GM21737 (cell line): ENCODE measurements around the gene TGFBR3L.
"Not testable (repeated sequence)": the region's sequence is repeated elsewhere in the genome, so short reads cannot be mapped to it uniquely, and the experiment has no call there.

Source experiments
- ATAC-seq: cut with Tn5 transposase; IDR thresholded peaks from one replicate; pipeline ENCODE4 v1.9.1; 2021; ENCODE audit warnings: mild to moderate bottlenecking, moderate library complexity; ENCODE audit not compliant: unreplicated experiment

The TGFBR3L gene

GRCh38 chr19:7879111-7879807 lies 35.4 kb upstream of the TGFBR3L start:
- ATAC-seq = no peak

GRCh38 chr19:7879836-7880235 lies 34.8 kb upstream of the TGFBR3L start:
- no peak for ATAC-seq

- no peak for ATAC-seq
Measured at GRCh38 chr19:7881910-7882309, 32.7 kb upstream of the TGFBR3L start.

- no peak for ATAC-seq
Measured at GRCh38 chr19:7883105-7883504, 31.5 kb upstream of the TGFBR3L start.

GRCh38 chr19:7883796-7884570 lies 30.6 kb upstream of the TGFBR3L start:
- no peak for ATAC-seq

GRCh38 chr19:7885818-7886217 lies 28.8 kb upstream of the TGFBR3L start:
- ATAC-seq = no peak

GRCh38 chr19:7887408-7888144 lies 27.1 kb upstream of the TGFBR3L start:
- ATAC-seq = no peak

- ATAC-seq = no peak
Measured at GRCh38 chr19:7888145-7888825, 26.3 kb upstream of the TGFBR3L start, which contains the start of gene LRRC8E. TSS of gene LRRC8E (plus strand) at chr19:7888510. CDS start at chr19:7895604, 7,094 bp downstream.

- ATAC-seq = no peak
Measured at GRCh38 chr19:7888826-7889217, 25.8 kb upstream of the TGFBR3L start.

- not testable (repeated sequence) for ATAC-seq
Measured at GRCh38 chr19:7893362-7894101, 21.1 kb upstream of the TGFBR3L start.

- ATAC-seq = no peak
Measured at GRCh38 chr19:7894612-7895309, 19.9 kb upstream of the TGFBR3L start.

- no peak for ATAC-seq
Measured at GRCh38 chr19:7895565-7895964, 19.1 kb upstream of the TGFBR3L start.

GRCh38 chr19:7897292-7897691 lies 17.3 kb upstream of the TGFBR3L start:
- no peak for ATAC-seq

GRCh38 chr19:7898967-7899366 lies 15.7 kb upstream of the TGFBR3L start:
- no peak for ATAC-seq

- ATAC-seq = no peak
Measured at GRCh38 chr19:7899751-7900378, 14.8 kb upstream of the TGFBR3L start.

GRCh38 chr19:7900401-7900870 lies 14.2 kb upstream of the TGFBR3L start:
- no peak for ATAC-seq

GRCh38 chr19:7900931-7901330 lies 13.7 kb upstream of the TGFBR3L start:
- no peak for ATAC-seq

- no peak for ATAC-seq
Measured at GRCh38 chr19:7901337-7901736, 13.3 kb upstream of the TGFBR3L start.

- ATAC-seq = no peak
Measured at GRCh38 chr19:7902796-7903243, 11.8 kb upstream of the TGFBR3L start.
